Adrenal gland (tissue), 12 donors: ENCODE measurements around the gene SELPLG. TPM values are rescaled to one million over a fixed set of nuclear protein-coding genes. Genes with fewer than 3 reads are reported as not detected.

Source experiments
- DNase-seq, 7 donors: peaks; one replicate each; pipeline ENCODE4 v3.0.0-alpha.2; 2019 to 2020
- H3K27ac ChIP-seq, 5 donors: fragments of 200-600 bp; sonication (generic) in 4 of 5; 1 replicate in 3 of 5; 2 replicates in 2 of 5; pipeline versions ENCODE4 v1.5.1 to v1.8.0; 2016 to 2020; ENCODE audit warnings: mild to moderate bottlenecking in 1 of 5
- H3K27me3 ChIP-seq: fragments of 200-600 bp; 2 replicates; pipeline ENCODE4 v1.8.0; 2021
- H3K36me3 ChIP-seq, 2 donors: fragments of 200-600 bp; replicated peaks in 1 of 2; 1 replicate in 1 of 2; 2 replicates in 1 of 2; pipeline versions ENCODE4 v1.5.1 to v1.8.0; 2018 to 2022
- H3K4me1 ChIP-seq, 2 donors: fragments of 200-600 bp; replicated peaks in 1 of 2; 1 replicate in 1 of 2; 2 replicates in 1 of 2; pipeline versions ENCODE4 v1.5.1 to v1.8.0; 2018 to 2021
- H3K4me3 ChIP-seq, 4 donors: fragments of 200-600 bp; sonication (generic) in 3 of 4; one replicate each; pipeline ENCODE4 v1.5.1; 2016 to 2018
- H3K9me3 ChIP-seq, 3 donors: fragments of 200-600 bp; sonication (generic) in 1 of 3; replicated peaks in 1 of 3; 1 replicate in 2 of 3; 2 replicates in 1 of 3; pipeline versions ENCODE4 v1.5.1 to v1.8.0; 2016 to 2021
- POLR2A ChIP-seq, 2 donors: fragments of 450-650 bp; IDR thresholded peaks; one replicate each; pipeline ENCODE4 v1.6.1; 2017; ENCODE audit warnings: antibody characterized with exemption in 2 of 2, mild to moderate bottlenecking in 2 of 2, moderate library complexity in 1 of 2
- WGBS, 4 donors: extraction: QIAGEN DNeasy Blood & Tissue Kit in 2 of 4; methylation state at CpG; one replicate each; pipeline versions ENCODE4 v1.1.5 to v1.1.7; 2013 to 2017; 5-methylcytosine and 5-hydroxymethylcytosine counted together
- intact Hi-C, 2 donors: fragments of 100-400 bp; cut with DNase I; formaldehyde crosslinking; loops; one replicate each; pipeline versions ENCODE4 v1.14.1 to v1.15.0; 2022 to 2023
- polyA plus RNA-seq, 3 donors: library from polyadenylated mRNA; stranded (reverse); fragments of 200-250 nt in 2 of 3; fragments of 350-450 nt in 1 of 3; fragmentation: Illumina TruSeq in 1 of 3; extraction: RNeasy Lipid Tissue Mini Kit (QIAGEN cat#74804) in 1 of 3; gene quantifications; one replicate each; pipeline ENCODE4 v1.2.3, GENCODE V29; 2013 to 2014
- total RNA-seq, 9 donors: library from RNA; depleted of rRNA in 4 of 9; stranded (reverse); fragments of >200 nt in 4 of 9; fragments of 120-200 nt in 1 of 9; fragmentation: NEBNext Ultra II Directional in 1 of 9; extraction: Animal tissue kit (Norgen Biotek cat#: 25700) in 1 of 9; gene quantifications; one replicate each; pipeline versions ENCODE4 v1.1.0 to v1.2.4, GENCODE V29; 2013 to 2023
- TF ChIP-seq, protein P1 (sequence below), 6 experiments: fragments of 450-650 bp in 4 of 6; fragments of 200-600 bp in 2 of 6; sonication (generic) in 1 of 6; IDR thresholded peaks; 1 replicate in 5 of 6; 2 replicates in 1 of 6; pipeline versions ENCODE4 v1.5.1 to v1.8.0; 2016 to 2021; ENCODE audit warnings: antibody characterized with exemption in 6 of 6, mild to moderate bottlenecking in 2 of 6, moderate library complexity in 1 of 6
- donor health status: healthy with polysubstance abuse.
- donor health status: Bipolar disorder and iron deficiency.
- donor health status: DM: yes; HTN: yes; CAD: no.
- donor health status: DM: no; HTN: no; CAD: no.
- donor health status: DM: no; HTN: no; CAD: no.
- donor health status: DM: yes; HTN: yes; CAD: no.

SELPLG gene
- total and polyA plus RNA-seq, 12 donors: 1.5 to 46.1 (median 14.3) TPM

DNA sequence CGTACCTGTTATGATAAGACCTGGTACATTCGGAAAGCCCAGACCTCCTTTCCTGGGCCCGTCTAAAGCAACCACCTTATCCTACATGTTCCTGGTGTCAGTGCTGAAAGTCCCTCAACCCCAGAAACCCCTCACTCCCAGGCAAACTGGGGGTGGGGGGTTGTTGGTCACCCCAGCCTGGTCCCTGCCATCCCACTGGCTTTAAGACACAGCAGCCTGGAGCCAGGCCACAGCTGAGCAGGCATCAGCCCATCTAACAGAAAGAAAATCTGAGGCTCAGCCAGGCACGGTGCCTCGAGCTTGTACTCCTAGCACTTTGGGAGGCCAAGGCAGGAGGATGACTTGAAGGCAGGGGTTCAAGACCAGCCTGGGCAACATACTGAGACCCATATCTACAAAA is 4.5 kb downstream of the SELPLG start:
- peak in 1 of 7 donors; percentile 15 for DNase-seq
- no peaks in the 10 kb centered on the region for H3K36me3 ChIP-seq
- no peaks in the 10 kb centered on the region for H3K9me3 ChIP-seq
- WGBS, 4 donors: 86 to 91% (median 89%) methylated on average over 2 to 5 of the region's 5 CpGs
- H3K27ac ChIP-seq: peak overlapping the region in 2 of 5 donors; percentile 40 to 65
- no peaks in the 10 kb centered on the region for H3K27me3 ChIP-seq
- intact Hi-C loops: no loop called here
- H3K4me1 ChIP-seq: peaks cover 3 to 23% of the 10 kb centered on the region in 2 donors
- no peak overlapping the region for H3K4me3 ChIP-seq
- TF ChIP-seq POLR2A (IDR thresholded peaks at IDR 0.05): no peak

DNA sequence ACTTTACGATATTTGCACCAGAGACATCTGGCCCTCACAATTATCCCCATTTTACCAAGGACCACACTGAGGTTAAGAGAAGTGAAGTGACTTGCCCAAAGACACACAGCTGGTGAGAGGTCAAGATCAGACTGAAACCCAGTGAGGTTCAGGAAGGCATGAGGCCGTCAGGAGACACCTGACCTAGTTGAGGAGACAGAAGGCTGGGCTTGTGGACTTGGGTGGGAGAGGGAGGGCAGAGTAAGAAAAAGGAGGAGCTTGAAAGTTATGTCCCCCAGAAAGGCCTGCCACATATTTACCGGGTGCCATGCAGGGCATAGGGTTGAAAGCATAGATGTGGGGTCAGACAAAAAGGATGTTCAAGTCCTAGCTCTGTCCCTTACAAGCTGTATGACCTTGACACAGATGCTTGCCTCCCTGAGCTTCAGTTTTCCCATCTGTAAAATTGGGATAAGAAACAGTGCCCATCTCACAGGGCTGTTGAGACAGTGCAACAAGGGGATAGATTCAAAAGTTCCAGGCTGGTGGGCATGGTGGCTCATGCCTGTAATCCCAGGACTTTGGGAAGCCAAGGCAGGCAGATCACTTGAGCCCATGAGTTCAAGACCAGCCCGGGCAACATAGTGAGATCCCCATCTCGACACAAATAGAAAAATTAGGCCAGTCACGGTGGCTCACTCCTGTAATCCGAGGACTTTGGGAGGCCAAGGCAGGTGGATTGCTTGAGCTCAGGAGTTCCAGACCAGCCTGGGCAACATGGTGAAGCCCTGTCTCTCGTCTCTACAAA is 6.4 kb downstream of the SELPLG start:
- H3K27me3 ChIP-seq: no peaks in the 10 kb centered on the region

DNA sequence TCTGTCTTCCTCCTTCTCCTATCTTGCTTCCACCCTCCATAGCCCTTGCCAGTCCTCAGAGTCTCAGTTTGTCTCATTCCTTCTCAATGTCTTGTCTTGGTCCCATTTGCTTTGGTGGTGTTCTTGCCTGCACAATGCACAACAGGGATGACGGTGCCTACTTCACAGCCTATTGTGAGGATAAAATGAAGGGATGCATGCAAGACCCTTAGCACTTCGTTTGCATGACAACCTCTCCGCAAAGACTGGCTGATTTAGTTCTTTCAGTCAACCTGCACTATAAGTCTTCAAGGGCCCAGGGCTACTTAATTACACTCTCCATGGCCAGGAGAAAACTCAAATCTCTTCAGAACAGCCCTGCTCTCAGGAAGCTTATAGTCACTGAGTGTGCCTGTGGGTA is 8.5 kb downstream of the SELPLG start:
- TF ChIP-seq, protein P1, sequence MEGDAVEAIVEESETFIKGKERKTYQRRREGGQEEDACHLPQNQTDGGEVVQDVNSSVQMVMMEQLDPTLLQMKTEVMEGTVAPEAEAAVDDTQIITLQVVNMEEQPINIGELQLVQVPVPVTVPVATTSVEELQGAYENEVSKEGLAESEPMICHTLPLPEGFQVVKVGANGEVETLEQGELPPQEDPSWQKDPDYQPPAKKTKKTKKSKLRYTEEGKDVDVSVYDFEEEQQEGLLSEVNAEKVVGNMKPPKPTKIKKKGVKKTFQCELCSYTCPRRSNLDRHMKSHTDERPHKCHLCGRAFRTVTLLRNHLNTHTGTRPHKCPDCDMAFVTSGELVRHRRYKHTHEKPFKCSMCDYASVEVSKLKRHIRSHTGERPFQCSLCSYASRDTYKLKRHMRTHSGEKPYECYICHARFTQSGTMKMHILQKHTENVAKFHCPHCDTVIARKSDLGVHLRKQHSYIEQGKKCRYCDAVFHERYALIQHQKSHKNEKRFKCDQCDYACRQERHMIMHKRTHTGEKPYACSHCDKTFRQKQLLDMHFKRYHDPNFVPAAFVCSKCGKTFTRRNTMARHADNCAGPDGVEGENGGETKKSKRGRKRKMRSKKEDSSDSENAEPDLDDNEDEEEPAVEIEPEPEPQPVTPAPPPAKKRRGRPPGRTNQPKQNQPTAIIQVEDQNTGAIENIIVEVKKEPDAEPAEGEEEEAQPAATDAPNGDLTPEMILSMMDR (IDR thresholded peaks at IDR 0.05): no peak
- no peak for TF ChIP-seq POLR2A (IDR thresholded peaks at IDR 0.05)
- Histone ChIP-seq H3K4me3 (no peak overlapping the region), H3K36me3 (no peaks in the 10 kb centered on the region), H3K9me3 (no peaks in the 10 kb centered on the region), H3K27me3 (no peaks in the 10 kb centered on the region), H3K27ac (no peak overlapping the region), H3K4me1 (peaks cover 3 to 16% of the 10 kb centered on the region in 2 donors)
- intact Hi-C loops: no loop called here
- no peak for DNase-seq
- WGBS, 4 donors: 81 to 95% (median 83%) methylated on average over 3 of the region's 3 CpGs

More for the DNA sequence above, 6.4 kb downstream of the SELPLG start:
- 82 to 90% (median 88%) methylated on average over 6 to 8 of the region's 8 CpGs for WGBS, 4 donors
- no peak for DNase-seq
- H3K4me1 ChIP-seq: peaks cover 3 to 23% of the 10 kb centered on the region in 2 donors
- TF ChIP-seq POLR2A (IDR thresholded peaks at IDR 0.05): no peak
- TF ChIP-seq, protein P1 (IDR thresholded peaks at IDR 0.05): no peak
- no peak overlapping the region for H3K27ac ChIP-seq
- no peaks in the 10 kb centered on the region for H3K36me3 ChIP-seq
- intact Hi-C loops: no loop called here
- H3K9me3 ChIP-seq: no peaks in the 10 kb centered on the region
- H3K4me3 ChIP-seq: no peak overlapping the region

DNA sequence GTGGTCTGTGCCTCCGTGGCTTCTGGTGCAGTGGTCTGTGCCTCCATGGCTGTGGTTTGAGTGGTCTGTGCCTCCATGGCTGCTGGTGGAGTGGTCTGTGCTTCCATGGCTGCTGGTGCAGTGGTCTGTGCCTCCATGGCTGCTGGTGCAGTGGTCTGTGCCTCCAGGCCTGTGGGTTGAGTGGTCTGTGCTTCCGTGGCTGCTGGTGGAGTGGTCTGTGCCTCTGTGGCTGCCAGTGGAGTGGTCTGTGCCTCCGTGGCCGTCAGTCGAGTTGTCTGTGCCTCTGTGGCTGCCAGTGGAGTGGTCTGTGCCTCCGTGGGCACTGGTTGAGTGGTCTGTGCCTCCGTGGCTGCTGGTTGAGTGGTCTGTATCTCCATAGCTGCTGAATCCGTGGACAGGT is 10.1 kb downstream of the SELPLG start:
- H3K4me3 ChIP-seq: no peak overlapping the region
- no peaks in the 10 kb centered on the region for H3K9me3 ChIP-seq
- WGBS, 4 donors: 73 to 94% (median 93%) methylated on average over 2 to 8 of the region's 8 CpGs
- no peaks in the 10 kb centered on the region for H3K27me3 ChIP-seq
- DNase-seq: no peak
- H3K36me3 ChIP-seq: no peaks in the 10 kb centered on the region
- no peak for TF ChIP-seq POLR2A (IDR thresholded peaks at IDR 0.05)
- TF ChIP-seq, protein P1 (IDR thresholded peaks at IDR 0.05): no peak
- H3K27ac ChIP-seq: no peak overlapping the region
- peaks cover 4 to 8% of the 10 kb centered on the region in 2 donors for H3K4me1 ChIP-seq
- intact Hi-C loops: no loop called here
